ENCODE data around the gene C12orf76.
"Not testable (repeated sequence)": the region's sequence is repeated elsewhere in the genome, so short reads cannot be mapped to it uniquely, and the experiment has no call there.

C12orf76 gene, protein sequence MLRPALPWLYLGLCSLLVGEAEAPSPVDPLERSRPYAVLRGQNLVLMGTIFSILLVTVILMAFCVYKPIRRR

DNA sequence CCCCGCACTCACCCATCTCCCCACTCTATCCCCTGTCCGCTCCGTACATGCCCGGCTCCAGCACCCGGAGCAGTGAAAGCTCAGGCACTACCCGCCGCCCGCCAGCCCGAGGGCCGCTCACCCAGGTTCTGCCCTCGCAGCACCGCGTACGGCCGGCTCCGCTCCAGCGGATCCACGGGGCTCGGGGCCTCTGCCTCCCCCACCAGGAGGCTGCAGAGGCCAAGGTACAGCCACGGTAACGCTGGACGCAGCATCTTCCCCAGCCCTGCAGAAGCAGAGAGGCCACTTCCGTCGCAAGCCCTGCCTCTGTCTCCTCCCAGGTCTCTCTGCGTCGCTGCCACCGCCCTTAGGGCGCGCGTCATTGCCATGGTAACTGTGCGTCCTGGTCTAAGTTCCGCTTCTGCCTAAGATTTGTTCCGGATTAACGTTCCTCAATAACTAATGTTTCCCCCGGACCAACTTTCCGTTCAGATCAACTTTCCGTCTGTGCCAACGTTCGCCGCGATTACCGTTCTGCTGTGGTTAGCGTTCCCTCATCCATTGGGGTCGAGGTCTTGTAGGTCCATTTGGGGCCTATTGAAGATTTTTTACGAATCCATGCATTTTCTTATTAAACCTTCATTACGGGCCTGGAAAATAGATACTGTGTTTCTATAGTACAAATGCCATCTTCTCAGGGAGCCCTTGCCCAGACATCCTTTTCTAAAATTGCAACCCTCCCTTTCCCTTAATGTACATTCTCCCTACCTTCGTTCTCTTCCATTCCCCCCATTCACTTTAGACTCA, at the start of gene C12orf76:
Gene C12orf76, minus strand, starts transcription at position 281 of the 786 bp plus-strand sequence. Its CDS starts 27 bp downstream, at position 254.
- DNase-seq (ENCODE audit: low read depth) = peak; percentile 76

DNA sequence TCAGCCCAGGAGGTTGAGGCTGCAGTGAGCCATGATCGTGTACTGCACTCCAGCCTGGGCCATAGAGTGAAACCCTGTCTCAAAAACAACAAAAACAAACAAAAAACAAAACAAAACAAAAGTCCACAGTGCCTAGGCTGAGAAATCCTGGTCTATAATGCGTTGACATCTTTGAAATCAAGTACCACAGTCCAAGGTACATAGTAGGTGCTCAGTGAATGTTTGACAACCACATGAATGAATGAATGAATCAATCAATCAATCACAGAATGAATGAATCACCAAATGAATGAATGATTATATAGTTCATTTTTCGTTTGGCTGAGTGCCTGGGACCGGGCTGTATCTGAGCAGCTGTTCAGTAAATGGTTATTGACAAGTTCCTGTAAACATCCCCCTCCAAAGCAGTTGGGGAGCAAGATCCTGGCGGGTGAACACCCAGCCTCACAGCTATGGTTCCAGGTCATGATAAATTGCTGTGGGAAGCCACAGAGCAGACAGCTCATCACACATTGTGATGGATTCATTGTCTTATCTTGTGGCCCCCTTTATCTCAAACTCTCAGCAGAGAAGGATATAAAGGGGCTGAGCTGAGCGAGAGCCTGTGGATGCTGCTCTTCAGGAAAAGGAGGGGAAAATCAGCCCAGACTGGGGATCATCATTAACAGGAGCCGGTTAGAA, 45.4 kb upstream of the C12orf76 start:
- no peak for DNase-seq (ENCODE audit: low read depth)

DNA sequence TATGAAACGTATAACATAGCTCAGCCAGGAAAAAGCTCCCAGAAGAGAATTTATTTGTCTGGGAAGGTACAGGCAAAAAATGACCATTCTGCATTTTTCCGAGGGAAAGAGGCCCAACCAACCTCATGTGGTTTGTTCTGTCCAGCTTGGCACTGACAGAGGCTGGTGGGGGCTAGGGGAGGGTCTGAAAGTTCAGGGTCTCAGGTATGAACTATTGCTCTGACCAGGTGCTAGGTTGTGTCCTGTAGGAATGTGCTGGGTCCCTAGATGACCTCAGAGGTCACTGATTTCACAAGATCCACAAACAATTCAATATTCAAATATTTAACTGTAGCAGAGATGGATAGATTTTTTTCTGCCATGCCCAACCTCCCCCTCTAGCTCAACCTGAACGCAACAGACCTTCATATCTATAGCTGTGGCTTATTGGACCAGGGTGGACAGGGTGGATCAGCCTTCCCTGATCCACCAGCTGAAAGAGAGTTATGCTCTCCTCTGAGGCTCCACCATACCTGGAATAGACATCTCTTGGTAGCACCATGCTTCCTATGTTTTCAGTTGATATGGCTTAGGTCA, 42.9 kb upstream of the C12orf76 start:
- DNase-seq (ENCODE audit: low read depth) = no peak

DNA sequence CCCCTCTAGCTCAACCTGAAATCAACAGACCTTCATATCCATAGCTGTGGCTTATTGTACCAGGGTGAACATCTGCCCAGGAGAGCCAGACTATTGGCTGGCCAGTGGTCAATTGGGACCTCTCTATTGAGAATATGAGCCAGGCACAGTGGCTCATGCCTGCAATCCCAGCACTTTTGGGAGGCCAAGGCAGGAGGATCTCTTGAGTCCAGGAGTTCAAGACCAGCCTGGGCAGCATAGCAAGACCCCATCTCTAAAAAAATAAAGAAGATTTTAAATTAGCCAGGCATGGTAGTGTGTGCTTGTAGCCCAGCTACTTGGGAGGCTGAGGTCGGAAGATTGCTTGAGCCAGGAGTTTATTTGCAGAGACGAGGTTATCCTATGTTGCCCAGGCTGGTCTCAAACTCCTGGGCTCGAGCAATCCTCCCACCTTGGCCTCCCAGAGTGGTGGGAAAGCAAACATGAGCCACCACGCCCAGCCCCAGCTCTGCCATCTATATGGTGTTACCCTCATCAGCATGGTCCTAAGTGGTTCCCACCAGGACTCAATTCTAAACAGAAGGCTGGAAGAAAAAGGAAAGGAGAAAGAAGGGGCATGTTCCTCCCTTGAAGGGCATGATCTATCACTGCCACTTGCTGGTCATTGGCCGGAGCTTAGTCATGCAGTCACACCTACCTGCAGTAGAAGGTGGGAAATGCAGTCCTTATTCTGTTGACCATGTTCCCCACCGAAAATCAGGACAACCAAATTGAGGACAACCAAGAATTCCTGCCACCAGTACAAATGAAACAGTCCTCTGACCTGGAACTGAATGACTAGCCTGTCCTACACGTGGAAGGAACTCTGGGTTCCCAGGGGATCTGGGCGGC, 42.2 kb upstream of the C12orf76 start:
- DNase-seq (ENCODE audit: low read depth) = no peak

DNA sequence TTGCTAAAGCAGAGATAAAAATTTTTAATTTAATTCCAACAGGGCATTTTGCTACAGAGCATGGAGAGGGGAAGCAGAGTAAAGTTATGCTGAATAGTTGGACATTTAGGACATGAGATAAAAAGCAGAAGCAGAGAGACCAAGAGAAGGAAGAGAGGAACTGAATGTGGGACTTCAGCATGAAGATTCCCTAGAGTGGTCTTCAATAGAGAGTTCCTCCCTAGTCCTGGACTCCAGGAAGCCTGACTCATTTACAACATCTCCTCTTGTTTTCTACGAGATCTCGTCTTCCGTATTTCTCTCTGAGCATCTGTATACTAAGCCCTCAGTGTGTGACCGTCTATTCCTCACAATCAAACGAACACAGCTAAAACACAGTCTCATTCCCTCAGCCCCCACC, 40.6 kb upstream of the C12orf76 start:
- no peak for DNase-seq (ENCODE audit: low read depth)

DNA sequence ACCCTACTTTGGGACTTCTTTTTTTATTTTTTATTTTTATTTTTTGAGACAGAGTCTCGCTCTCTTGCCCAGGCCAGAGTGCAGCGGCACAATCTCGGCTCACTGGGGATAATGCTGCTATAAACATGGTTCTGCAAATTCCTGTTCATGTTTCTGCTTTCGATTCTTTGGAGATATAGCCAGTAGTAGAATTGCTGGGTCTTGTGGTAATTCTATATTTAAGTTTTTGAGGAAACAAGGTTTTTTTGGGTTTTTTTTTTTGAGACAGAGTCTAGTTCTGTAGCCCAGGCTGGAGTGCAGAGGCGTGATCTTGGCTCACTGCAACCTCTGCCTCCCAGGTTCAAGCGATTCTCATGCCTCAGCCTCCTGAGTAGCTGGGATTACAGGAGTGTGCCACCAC, 39.9 kb upstream of the C12orf76 start:
- DNase-seq (ENCODE audit: low read depth) = not testable (repeated sequence)

DNA sequence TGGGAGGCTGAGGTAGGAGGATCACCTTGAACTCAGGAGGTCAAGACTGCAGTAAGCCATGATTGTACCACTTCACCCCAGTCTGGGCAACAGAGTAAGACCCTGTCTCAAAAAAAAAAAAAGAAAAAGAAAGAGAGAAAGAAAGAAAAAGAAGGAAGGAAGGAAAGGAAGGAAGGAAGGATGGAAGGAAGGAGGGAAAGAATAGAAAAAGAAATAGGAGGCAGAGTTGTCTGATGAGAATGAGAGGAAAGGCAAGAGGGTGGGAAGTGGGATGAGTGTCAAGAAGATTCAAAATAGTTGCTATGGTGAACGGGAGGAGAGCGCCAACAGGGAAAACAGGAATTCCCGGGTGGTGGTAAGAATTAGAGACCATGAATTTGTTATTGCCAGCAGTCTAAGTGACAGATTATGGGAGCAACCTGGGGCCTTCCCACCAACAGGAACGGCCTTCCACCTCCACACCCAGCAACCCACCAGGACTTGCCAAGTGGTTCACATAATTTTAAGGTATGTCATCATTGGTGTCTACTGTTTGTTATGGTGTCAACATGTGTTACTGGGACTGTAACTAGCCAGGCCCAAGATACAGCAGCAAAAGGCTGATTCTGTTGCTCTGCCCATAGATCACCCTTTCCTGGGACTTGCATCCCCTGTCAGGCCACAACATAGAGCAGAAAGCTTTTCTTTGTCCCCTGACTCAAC, 36.1 kb upstream of the C12orf76 start:
- no peak for DNase-seq (ENCODE audit: low read depth)

DNA sequence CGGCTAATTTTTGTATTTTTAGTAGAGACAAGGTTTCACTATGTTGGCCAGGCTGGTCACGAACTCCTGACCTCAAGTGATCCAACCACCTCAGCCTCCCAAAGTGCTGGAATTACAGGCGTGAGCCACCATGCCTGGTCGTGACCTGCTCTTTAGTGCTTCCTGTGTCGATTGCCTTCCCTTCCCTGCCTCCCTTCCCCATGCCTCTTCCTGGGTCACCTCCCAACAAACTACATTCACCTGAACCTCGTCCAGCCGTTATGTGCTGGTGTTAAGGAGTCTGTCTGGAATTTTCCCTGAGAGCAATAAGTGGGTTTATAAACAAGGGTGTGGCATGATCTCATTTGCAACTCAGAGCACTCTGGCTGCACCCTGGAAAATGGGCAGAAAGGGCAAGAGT, 32.1 kb upstream of the C12orf76 start:
- DNase-seq (ENCODE audit: low read depth) = no peak

DNA sequence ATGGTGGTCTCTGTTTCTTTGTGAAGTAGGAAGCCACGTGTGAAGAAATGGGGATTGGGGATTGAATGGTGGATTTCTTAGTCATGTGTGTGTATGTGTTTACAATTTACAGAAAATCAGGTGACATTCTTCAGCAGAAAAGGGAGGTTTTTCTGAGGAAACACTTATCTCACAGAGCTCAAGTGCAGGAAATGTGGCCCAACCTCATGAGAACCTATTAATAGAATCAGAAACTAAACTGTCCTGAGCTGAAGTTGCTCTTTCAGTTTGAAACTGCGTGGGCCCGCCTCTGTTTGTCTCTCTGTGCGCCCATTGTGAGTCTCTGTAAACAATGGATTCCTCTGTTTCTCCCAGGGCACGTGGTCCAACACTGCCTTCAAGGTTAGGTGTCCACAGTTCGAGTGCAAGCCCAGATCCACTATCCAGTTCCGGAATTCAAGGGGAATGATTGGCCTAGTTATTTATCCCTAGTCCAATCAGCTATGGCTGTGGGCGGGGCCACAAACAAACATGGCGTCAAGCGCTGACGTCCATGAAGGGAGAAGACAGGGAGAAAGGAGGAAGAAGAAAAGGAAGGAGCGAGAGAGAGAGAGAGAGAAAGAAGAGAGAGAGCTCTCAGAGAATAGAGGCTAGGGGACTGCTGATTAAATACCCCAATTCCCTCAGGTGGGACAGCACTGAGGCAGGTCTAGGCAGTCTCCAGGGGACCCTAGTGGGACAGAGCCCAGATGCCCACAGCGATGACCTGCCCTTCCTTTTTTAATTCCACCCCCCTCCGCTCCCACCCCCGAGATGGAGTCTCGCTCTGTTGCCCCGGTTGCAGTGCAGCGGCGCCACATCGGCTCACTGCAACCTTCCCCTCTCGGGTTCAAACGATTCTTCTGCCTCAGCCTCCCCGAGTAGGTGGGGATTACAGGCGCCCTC, 31.4 kb upstream of the C12orf76 start:
- peak; percentile 46 for DNase-seq (ENCODE audit: low read depth)

DNA sequence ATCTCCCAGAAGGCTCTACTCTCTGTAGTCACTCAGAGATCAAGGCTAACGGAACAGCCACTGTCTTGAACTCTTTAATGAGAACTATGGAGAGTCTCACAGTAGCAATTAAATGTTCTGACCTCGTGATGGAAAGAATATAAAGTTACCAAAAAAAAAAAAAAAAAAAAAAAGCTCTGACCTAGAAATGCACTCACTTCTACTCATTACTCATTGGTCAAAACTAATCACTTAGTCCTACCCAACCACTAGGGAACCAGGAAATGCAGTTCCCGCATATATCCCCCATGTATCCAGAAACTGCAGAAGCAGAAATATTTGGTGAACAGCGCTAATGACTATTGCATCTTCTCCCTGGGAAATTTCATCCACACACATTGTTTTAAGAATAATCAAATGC, 29.5 kb upstream of the C12orf76 start:
- DNase-seq (ENCODE audit: low read depth) = no peak

DNA sequence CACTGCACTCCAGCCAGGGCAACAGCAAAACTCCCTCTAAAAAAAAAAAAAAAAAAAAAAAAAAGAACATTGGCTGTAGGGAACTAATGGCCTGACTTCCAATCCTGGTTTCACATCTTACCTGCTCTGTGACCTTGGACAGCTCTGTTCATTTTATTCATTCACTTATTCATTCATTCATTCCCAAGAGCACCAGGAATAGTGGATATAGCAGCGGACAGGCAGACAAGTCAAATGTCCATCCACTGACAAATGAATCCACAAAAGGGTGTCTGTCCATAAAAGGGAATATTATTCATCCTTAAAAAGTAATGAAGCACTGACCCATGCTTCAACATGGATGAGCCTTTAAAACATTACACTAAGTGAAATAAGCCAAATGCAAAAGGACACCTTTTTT, 27.6 kb upstream of the C12orf76 start:
- no peak for DNase-seq (ENCODE audit: low read depth)

DNA sequence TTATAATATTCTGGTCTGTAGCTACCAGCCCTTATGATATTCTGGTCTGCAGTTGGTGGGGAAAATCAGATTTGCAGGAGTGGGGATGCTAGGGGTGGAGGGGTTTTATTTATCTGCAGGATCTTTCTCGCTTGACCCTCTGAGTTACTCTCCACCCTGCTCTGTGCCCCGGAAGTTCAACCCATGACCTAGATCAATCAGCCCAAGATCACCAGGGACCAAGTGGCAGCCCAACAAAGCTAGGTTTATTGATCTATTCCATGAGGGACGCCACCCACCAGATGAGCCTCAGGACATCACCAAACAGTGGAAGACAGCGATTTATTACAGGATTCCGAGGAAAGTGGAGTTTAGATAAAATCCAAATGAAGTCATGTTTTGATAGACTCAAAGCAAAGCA, 25.8 kb upstream of the C12orf76 start:
- no peak for DNase-seq (ENCODE audit: low read depth)

DNA sequence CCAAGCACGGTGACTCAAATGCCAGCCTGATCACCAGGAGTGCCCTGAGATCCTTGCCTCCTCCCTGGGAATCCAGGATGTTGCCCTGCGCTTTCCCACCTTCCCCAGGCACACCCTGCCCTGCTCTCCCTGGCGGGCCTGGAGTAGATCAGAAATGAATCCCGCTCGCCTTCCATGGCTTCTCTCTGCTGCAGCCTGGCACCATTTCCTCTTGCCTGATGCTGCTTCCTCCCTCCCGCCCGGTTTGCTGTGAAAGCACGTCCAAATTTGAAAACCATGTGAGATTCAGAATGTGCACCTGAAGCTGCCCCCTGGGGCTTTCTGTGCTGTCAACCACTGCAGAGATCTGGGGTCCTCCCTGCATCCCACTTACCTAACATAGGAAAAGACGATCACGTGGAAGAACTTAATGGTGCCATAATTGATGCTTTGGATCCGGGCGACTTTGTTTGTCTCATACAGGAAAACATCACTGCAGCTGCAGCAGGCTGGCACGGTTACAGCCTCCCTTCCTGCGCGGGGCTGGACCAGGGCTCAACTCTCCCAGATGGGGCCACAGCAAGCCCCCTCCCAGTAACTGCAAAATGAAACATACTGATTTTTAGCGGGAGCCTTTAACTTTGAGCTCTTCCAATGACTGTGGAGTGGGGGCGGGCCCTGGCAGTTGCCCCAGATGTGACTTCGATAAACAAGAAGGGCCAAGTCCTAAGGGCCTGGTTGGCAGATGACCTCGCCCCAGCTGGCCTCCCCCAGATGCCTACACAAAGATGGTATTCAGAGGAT, 24.9 kb upstream of the C12orf76 start:
- no peak for DNase-seq (ENCODE audit: low read depth)

DNA sequence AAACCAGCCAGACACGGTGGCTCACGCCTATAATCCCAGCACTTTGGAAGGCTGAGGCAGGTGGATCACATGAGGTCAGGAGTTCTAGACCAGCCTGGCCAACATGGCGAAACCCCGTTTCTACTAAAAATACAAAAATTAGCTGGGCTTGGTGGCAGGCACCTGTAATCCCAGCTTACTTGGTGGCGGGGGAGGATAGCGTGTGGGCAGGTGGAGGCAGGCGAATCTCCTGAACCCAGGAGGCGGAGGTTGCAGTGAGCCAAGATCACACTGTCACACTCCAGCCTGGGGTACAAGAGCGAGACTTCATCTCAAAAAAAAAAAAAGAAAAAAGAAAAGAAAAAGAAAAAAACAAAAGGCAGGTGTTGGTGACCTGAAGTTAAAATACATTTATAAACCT, 24.3 kb upstream of the C12orf76 start:
- not testable (repeated sequence) for DNase-seq (ENCODE audit: low read depth)

DNA sequence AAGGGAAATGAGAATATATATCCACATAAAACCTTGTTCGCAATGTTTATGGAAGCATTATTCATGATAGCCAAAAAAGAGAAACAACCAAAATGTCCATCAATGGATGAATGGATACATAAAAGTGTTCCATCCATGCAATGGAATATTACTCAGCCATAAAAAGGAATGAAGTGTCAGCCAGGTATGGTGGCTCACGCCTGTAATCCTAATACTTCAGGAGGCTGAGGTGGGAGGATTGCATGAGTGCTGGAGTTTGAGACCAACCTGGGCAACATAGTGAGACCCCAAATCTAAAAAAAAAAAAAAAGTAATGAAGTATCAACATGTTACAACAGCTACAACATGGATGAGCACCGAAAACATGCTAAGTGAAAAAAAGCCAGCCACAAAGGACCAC, 23.6 kb upstream of the C12orf76 start:
- no peak for DNase-seq (ENCODE audit: low read depth)

DNA sequence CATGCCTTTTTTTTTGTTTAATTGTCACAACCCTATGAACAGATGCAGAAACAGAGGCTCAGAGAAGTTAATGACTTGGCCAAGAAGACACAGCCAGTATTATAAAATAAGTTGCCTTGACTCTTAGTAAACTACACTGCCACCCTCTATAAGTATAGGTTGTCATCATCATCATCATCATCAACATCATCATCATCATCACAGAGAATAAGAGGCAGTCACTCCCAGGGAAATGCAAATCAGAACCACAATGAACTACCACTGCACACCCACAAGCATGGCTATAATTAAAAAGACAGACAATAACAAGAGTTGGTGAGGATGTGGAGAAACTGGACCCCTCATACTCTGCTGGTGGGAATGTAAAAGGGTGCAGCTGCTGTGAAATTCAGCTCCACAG, 23.2 kb upstream of the C12orf76 start:
- no peak for DNase-seq (ENCODE audit: low read depth)

DNA sequence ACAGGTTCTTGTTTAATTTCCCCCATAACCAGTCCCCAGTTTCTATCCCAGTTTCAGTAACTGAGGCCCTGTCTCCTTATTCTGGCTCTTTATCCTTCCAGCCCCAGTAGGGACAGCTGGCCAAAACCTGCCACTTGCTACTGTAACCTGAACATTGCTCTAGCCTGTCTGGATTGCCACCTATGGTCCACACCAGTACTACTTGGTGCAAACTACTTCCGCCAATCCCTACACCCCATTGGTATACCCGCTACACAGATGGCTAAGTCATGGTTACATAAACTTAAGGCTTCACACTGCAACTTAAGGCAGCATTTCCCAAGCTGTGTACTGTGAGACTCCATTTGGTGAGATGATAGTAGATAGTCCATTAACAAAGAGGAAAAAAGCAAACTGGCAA, 20.3 kb upstream of the C12orf76 start:
- no peak for DNase-seq (ENCODE audit: low read depth)

DNA sequence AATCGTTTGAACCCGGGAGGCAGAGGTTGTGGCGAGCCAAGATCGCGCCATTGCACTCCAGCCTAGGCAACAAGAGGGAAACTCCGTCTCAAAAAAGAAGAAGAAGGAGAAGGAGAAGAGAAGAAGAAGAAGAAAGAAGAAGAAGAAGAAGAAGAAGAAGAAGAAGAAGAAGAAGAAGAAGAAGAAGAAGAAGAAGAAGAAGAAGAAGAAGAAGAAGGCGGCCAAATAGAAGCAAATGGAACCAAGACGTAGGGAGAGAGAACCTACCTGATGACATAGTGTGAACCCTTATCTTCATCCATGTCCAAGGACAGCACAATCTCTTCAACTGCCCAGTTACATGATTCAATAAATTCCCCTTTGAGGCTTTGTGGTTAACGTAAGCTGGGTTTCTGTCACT, 19.8 kb upstream of the C12orf76 start:
- not testable (repeated sequence) for DNase-seq (ENCODE audit: low read depth)

DNA sequence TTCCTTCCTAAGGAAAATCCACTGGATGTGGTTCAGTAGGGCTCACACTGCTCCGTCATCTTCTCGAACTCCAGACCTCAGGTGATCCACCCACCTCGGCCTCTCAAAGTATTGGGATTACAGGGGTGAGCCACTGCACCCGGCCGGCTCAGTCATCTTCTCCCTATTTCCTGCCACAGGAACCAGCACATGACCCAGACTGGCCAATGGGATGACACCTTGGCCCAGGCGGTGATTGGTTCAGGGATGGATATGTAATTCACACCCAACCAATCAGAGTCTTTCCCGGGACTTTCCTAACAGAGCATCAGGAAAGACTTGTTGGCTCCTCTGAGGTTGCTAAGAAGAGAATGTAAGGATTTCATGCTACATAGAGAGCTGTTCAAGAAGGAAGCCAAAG, 19.2 kb upstream of the C12orf76 start:
- no peak for DNase-seq (ENCODE audit: low read depth)

DNA sequence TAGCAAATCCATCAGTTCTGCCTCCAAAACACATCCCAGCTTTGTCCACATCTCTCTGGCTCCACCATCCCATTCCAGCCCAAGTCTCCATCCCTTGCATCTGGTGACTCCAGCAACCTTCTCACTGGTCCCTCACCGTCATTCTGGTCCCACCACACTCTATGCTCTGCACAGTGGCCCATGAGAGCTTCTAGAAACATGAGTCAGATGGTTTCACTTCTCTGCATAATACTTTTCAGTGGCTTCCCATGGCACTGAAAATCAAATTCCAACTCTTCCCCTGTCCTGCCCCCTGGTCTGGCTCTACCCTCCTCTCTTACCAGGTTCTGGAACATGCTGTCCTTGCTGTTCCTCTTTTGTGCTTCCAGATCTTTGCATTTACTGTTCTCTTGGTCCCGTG, 17.2 kb upstream of the C12orf76 start:
- no peak for DNase-seq (ENCODE audit: low read depth)

All from stimulated activated CD8-positive, alpha-beta memory T cell treated with anti-CD3 and anti-CD28 coated beads, Interleukin-15, amount 100 ng/mL, for 1 hour (primary cell).